Gastrocnemius medialis (tissue), 4 donors: ENCODE measurements around the gene DTYMK. TPM values are rescaled to one million over a fixed set of nuclear protein-coding genes. Genes with fewer than 3 reads are reported as not detected.

Experiments used
- ATAC-seq, 2 donors: fragments of 150-250 bp; one replicate each; pipeline ENCODE4 v1.9.1; 2016
- DNase-seq, 2 donors: peaks; one replicate each; pipeline ENCODE4 v3.0.0-alpha.2; 2019
- H3K27ac ChIP-seq, 4 donors: fragments of 200-600 bp; sonication (generic); 1 replicate in 1 of 4; 2 replicates in 3 of 4; pipeline ENCODE4 v1.5.1; 2016 to 2018; ENCODE audit warnings: mild to moderate bottlenecking in 2 of 4, moderate library complexity in 1 of 4
- H3K27me3 ChIP-seq, 3 donors: fragments of 200-600 bp; sonication (generic) in 2 of 3; 1 replicate in 1 of 3; 2 replicates in 2 of 3; pipeline versions ENCODE4 v1.5.1 to v1.6.0; 2016 to 2019; ENCODE audit warnings: mild to moderate bottlenecking in 1 of 3, moderate library complexity in 1 of 3
- H3K36me3 ChIP-seq, 2 donors: fragments of 200-600 bp; sonication (generic) in 1 of 2; one replicate each; pipeline ENCODE4 v1.5.1; 2017 to 2018
- H3K4me1 ChIP-seq, 2 donors: fragments of 200-600 bp; sonication (generic) in 1 of 2; one replicate each; pipeline ENCODE4 v1.5.1; 2016 to 2017; ENCODE audit warnings: mild to moderate bottlenecking in 2 of 2
- H3K4me3 ChIP-seq, 4 donors: fragments of 200-600 bp; sonication (generic) in 3 of 4; 1 replicate in 1 of 4; 2 replicates in 3 of 4; pipeline ENCODE4 v1.5.1; 2016 to 2019; ENCODE audit warnings: mild to moderate bottlenecking in 2 of 4
- H3K9me3 ChIP-seq, 3 donors: fragments of 200-600 bp; sonication (generic) in 2 of 3; 1 replicate in 1 of 3; 2 replicates in 2 of 3; pipeline ENCODE4 v1.5.1; 2016 to 2019
- CTCF ChIP-seq, 5 experiments: fragments of 450-650 bp in 3 of 5; fragments of 200-600 bp in 2 of 5; sonication (generic) in 2 of 5; IDR thresholded peaks in 4 of 5; conservative IDR thresholded peaks in 1 of 5; 1 replicate in 4 of 5; 2 replicates in 1 of 5; pipeline ENCODE4 v1.5.1; 2016 to 2019; ENCODE audit warnings: antibody characterized with exemption in 5 of 5, mild to moderate bottlenecking in 3 of 5, moderate library complexity in 3 of 5
- POLR2A ChIP-seq, 2 donors: fragments of 450-650 bp; IDR thresholded peaks; one replicate each; pipeline ENCODE4 v1.6.1; 2017; ENCODE audit warnings: antibody characterized with exemption in 2 of 2, mild to moderate bottlenecking in 2 of 2, moderate library complexity in 2 of 2
- in situ Hi-C, 4 donors: fragments of 200-750 bp; cut with MboI; loops; one replicate each; pipeline versions ENCODE4 v1.15.0 to v1.8.0; 2017; ENCODE audit warnings: low sequenced_read_pairs in 4 of 4
- intact Hi-C: fragments of 100-400 bp; cut with DNase I; formaldehyde crosslinking; loops from one replicate; pipeline ENCODE4 v1.15.1; 2023; ENCODE audit warnings: low total_unique reads
- total RNA-seq, 4 donors: library from RNA; depleted of rRNA; stranded (reverse); fragments of >200 nt; gene quantifications; one replicate each; pipeline versions ENCODE4 v1.1.0 to v1.2.3, GENCODE V29; 2016

The DTYMK gene
- total RNA-seq, 4 donors from 2014 or later: 3.9 to 8.2 (median 5.9) TPM

GRCh38 chr2:241724975-241725870, 38.6 kb upstream of the DTYMK start:
- intact Hi-C loops: no loop called here
- ATAC-seq (no peak), DNase-seq (no peak)

GRCh38 chr2:241724259-241724974, 37.8 kb upstream of the DTYMK start:
- intact Hi-C loops (no loop called here), in situ Hi-C loops (no loop called here)
- Histone ChIP-seq H3K27me3 (no peaks in the 10 kb centered on the region), H3K4me3 (no peak overlapping the region), H3K27ac (no peak overlapping the region), H3K4me1 (peaks cover 12 to 13% of the 10 kb centered on the region in 2 donors), H3K36me3 (peaks cover 0 to 45% of the 10 kb centered on the region in 2 donors), H3K9me3 (no peaks in the 10 kb centered on the region)
- ATAC-seq (no peak), DNase-seq (no peak)
- peak in 2 of 5 experiments; percentile 34 for TF ChIP-seq CTCF (IDR thresholded peaks at IDR 0.05 in 4 of 5, conservative IDR thresholded peaks at IDR 0.05 in 1 of 5)
- TF ChIP-seq POLR2A (IDR thresholded peaks at IDR 0.05): no peak

More at GRCh38 chr2:241724975-241725870, 38.6 kb upstream of the DTYMK start:
- Histone ChIP-seq H3K27me3 (no peaks in the 10 kb centered on the region), H3K4me1 (peaks cover 12 to 13% of the 10 kb centered on the region in 2 donors), H3K4me3 (no peak overlapping the region), H3K27ac (no peak overlapping the region), H3K9me3 (no peaks in the 10 kb centered on the region), H3K36me3 (peaks cover 0 to 37% of the 10 kb centered on the region in 2 donors)
- in situ Hi-C loops: no loop called here
- no peak for TF ChIP-seq POLR2A (IDR thresholded peaks at IDR 0.05)
- TF ChIP-seq CTCF (IDR thresholded peaks at IDR 0.05 in 4 of 5, conservative IDR thresholded peaks at IDR 0.05 in 1 of 5): no peak

GRCh38 chr2:241722896-241723454, 36.4 kb upstream of the DTYMK start:
- Histone ChIP-seq H3K9me3 (no peaks in the 10 kb centered on the region), H3K27me3 (no peaks in the 10 kb centered on the region), H3K36me3 (peaks cover 0 to 54% of the 10 kb centered on the region in 2 donors), H3K4me1 (peaks cover 1 to 2% of the 10 kb centered on the region in 2 donors), H3K4me3 (no peak overlapping the region), H3K27ac (no peak overlapping the region)
- TF ChIP-seq CTCF (IDR thresholded peaks at IDR 0.05 in 4 of 5, conservative IDR thresholded peaks at IDR 0.05 in 1 of 5) (no peak), POLR2A (IDR thresholded peaks at IDR 0.05) (no peak)
- intact Hi-C loops: no loop called here
- ATAC-seq: no peak
- in situ Hi-C loops: no loop called here
- DNase-seq: no peak

- DNase-seq: no peak
- no peak for ATAC-seq
- TF ChIP-seq CTCF (IDR thresholded peaks at IDR 0.05 in 4 of 5, conservative IDR thresholded peaks at IDR 0.05 in 1 of 5): no peak
- no peak for TF ChIP-seq POLR2A (IDR thresholded peaks at IDR 0.05)
- intact Hi-C loops: no loop called here
- in situ Hi-C loops: no loop called here
- no peak overlapping the region for H3K4me3 ChIP-seq
- no peak overlapping the region for H3K27ac ChIP-seq
- H3K9me3 ChIP-seq: no peaks in the 10 kb centered on the region
- no peaks in the 10 kb centered on the region for H3K4me1 ChIP-seq
- H3K36me3 ChIP-seq: peaks cover 0 to 54% of the 10 kb centered on the region in 2 donors
- no peaks in the 10 kb centered on the region for H3K27me3 ChIP-seq
Measured at GRCh38 chr2:241721852-241722251, 35.2 kb upstream of the DTYMK start.
